HG02759 (cell line): Measurements from ENCODE around the gene NAPB.

Experiments used
- ATAC-seq: cut with Tn5 transposase; IDR thresholded peaks from one replicate; pipeline ENCODE4 v1.9.1; 2021; ENCODE audit warnings: mild to moderate bottlenecking, moderate library complexity; ENCODE audit not compliant: unreplicated experiment

The NAPB gene

DNA sequence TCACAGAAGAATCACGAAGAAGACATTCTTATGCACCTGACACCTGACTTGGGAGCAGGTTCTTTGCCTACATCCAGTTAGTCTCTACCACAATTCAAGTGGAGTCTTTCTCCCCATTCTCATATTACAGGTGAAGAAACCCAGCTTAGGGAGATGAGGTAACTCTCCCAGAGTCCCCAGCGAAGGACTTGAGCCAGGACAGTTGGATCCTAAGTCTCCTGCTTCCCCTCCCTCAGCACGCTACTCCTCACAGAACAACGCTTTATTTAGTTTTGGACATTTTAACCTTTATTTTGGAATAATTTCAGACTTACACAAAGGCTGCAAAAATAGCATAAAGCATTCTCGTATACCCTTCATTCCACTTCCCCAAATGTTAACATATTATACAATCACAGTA is 17.4 kb upstream of the NAPB start:
- ATAC-seq, result no peak

DNA sequence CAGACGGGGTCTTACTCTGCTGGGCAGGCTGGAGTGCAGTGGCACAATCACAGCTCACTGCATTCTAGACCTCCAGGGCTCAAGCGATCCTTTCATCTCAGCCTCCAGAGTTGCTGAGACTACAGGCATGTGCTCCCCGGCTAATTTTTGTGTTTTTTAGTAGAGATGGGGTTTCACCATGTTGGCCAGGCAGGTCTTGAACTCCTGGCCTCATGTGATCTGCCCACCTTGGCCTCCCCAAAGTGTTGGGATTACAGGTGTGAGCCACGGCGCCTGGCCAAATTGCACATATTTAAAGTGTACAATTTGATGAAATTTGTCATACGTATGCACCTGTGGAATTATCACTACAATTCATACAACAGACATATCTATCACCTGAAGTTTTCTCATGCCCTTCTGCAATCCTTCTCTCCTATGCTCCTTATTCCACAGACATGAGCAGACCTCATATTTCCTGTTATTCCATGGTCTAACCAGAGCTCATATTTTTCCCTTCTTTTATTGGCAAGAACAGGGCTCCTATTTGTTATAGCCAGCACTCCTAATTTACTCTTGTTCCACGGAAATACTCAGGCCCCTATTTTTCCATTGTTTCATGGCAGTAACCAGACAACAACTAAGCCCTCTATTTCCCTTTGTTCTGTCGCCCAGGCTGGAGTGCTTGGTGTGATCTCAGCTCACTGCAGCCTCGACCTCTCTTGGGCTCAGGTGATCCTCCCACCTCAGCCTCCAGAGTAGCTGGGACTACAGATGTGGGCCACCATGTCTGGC is 16.0 kb upstream of the NAPB start:
- ATAC-seq, result no peak

DNA sequence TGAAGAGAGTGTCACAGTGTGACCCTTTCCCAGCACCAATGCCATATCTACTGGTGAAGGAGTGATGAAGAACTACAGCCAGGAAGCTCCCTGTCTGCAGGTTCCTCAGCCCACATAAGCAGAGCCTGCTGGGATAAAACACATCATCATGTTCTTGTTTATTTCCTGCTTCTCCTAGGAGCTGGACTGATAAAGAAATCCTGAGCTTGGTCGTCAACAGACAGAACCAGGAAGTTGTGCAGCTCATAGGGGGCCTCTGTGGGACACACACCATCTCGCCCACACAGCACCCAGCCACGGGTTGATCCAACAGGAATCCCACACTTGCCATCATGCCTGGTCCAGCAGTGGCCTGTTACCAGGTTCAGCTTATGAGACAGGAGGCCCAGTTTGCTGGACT is 15.4 kb upstream of the NAPB start:
- ATAC-seq, result no peak

DNA sequence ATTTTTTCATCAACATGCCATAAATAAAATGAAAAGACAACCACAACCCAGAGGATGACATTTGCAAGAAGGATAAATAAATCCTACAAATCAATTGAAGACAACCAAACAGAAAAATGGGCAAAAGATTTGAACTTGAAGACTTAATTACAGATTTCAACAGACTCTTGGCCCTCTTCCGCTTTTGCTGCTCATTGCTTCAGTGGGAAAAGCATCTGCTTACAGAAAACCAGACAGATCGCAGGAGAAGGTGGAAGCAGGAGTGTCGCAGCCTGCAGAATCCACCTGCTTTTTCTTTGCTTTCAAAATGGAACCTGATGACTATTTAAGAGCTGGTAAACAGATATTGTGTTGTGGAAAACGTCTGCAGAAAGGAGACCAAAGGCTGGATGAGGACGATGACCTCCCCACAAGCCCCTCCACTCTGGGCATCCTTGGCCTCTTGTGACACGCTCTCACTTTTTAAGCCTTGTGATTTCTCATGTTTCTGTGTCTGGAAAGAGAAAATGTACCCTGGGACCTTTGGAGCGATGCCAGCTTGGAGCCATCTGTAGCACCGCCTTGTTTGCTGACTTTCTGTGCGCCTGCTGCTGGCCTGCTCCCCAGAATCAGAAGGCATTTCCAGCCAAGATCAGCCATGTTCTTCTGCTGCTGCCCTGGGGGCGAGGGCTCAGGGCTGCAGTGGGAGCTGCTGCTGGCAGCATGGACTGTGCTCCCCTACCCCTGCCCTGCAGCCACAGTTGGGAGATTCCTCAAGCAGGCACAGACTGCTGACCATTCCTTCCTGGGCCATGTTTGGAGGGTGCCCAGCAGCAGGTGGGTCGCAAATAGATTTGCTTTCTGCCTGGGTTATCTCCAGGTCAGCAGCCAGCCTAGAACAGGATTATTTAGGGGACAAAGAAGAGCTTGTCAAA is 14.6 kb upstream of the NAPB start:
- no peak for ATAC-seq

GRCh38 chr20:23434521-23435313 is 13.4 kb upstream of the NAPB start:
- no peak for ATAC-seq

DNA sequence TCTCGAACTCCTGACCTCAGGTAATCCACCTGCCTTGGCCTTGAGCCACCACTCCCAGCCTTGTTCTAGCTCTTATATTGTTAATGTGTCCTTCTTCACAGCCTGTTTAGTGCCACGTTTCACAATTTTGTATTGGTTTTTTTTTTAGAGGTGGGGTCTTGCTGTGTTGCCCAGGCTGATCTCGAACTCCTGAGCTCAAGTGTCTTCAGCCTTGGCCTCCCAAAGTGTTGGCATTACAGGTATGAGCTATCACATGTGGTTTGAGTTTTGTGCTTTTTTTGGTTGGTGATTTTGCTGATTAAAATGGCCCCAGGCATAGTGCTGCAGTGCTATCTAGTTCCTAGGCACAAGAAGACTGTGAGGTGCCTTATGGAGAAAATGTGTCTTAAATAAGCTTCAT is 12.3 kb upstream of the NAPB start:
- ATAC-seq, result no peak

DNA sequence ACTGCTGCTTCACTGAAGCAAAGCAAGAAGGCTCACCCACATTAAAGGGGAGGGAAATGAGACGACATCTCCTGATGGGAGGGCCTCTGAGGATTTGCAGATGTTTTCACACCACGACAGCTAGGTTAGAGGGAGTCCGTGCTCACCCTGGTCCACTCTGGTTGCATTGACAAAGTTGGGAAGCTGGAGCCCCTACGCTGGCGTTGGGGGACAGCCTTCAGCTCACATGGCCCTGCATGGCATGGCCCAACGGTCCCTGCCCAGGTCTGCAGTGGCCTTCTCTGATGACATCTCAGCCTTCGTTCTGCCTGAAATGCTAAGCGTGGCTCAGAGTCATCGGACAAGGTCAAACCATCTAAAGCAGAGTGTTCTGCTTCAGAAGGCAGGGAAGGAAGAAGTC is 3.8 kb upstream of the NAPB start:
- ATAC-seq, result no peak

DNA sequence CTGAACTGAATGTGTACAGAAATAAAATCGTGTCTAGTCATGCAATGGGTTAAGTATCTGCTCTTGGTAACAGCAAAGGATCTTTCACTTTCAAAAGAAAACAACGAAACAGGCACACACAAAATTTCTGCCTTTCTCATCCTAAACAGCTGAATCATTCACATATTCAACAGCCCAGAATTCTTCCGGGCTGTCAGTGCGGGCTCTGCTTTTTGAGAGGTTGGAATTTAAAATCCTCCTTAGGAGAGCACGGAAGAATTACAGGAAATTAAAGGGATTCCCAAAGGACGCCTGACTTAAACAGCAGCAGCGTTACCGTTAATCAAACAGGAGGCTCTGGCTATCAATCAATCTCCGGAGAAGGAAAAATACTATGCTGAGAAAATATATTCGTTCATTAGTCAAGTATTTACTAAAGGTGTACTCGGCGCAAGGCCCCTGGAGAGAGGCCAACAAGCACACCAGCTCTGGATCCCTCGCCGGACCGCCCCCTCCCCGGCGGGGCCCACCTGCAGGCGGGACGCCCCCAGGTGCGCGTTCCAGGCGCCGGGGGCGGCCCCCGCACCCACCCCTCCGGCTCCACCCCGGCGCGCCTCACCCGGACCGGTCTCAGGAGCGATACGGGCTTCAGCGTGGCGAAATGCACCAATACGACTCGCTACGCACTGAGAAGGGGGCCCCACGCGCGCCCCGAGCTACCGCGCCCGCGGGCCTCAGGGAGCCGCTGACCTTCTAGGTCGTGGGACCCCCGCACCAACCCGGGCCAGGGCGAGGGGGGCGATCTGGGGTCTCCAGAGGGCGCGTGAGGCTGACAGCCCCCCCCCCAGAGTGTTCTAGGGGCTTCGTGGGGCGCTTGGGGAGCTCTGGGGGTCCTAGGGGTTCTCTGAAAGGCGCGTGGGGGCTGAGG is 1.0 kb downstream of the NAPB start:
- ATAC-seq, result peak; percentile 28

- ATAC-seq, result no peak
These were observed 1.7 kb downstream of the NAPB start for GRCh38 chr20:23419657-23419994.

- no peak for ATAC-seq
These were observed 3.4 kb downstream of the NAPB start for GRCh38 chr20:23417861-23418260.

DNA sequence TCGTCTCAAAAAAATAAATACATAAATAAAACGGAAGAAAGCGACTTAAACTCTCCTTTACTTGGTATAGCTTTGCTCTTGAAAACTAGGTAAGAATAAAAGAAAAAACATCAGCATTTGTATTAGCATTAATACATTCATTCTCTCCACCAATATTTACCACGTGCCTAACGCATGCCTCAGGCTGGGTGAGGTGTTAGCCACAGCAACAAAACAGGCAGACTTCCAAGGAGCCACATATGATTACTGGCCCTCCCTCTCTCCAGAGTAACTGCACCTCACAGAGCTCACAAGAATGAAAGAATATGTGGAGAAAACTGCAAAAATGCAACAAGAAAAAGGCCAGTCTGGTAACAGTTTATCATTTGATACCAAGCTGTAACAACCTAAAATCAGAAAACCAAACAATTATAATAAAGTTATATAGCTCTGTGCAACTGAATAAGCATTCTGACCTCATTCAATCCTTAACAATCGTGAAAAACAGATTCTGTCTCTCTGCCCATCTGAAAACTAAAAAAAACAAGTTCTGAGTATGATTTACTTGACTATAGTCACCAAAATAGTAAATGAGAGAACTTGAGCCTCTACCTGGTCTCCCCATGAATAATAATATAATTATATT is 5.2 kb downstream of the NAPB start:
- no peak for ATAC-seq

GRCh38 chr20:23415555-23415954 is 5.7 kb downstream of the NAPB start:
- no peak for ATAC-seq

DNA sequence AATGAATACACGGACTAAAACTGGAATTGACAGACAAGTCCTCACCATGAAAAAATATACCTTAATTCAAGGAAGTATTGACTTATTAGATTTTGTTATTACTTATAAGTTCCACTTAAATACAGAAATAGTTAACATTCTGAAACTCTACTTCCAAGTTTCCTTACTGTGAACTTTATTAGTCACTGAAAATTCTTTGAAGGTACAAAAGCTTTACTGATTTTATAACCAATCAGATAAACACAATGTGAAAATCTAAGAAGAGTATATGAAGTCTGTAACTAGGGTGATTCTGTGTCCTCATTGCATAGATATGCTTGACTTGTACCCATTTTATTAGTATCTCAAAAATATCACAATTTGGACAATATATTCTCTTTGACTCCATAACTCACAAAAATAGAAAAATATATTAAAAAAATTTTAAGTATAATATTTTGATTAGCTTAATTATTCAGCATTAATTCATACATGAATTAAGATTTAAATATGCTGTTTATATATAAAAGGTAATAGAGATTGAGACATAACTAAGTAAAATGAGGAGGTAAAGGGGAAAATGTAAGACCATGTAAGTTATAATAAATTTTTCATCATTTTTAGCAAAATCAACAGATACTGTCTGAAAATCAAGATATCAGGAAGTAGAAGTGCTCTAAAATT is 6.6 kb downstream of the NAPB start:
- no peak for ATAC-seq

DNA sequence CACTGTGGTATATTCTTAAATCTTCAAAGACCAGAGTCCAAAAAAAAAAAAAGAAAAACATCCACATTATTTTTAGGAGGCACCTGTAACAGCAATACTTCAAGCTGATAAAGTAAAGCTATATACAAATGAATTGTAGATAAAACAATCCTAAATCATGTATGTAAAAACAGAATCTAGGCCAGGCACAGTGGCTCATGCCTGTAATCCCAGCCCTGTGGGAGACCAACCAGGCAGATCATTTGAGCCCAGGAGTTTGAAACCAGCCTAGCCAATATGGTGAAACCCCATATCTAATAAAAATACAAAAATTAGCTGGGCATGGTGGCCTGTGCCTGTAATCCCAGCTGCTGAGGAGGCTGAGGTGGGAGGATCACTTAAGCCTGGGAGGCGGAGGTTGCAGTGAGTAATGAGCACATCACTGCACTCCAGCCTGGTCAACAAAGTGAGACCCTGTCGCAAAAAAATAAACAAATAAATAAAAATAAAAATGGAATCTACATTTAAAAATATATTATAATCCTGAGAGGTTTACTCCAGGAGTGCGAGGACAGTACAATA is 7.3 kb downstream of the NAPB start:
- no peak for ATAC-seq

- no peak for ATAC-seq
These were observed 9.3 kb downstream of the NAPB start for GRCh38 chr20:23412026-23412425.

DNA sequence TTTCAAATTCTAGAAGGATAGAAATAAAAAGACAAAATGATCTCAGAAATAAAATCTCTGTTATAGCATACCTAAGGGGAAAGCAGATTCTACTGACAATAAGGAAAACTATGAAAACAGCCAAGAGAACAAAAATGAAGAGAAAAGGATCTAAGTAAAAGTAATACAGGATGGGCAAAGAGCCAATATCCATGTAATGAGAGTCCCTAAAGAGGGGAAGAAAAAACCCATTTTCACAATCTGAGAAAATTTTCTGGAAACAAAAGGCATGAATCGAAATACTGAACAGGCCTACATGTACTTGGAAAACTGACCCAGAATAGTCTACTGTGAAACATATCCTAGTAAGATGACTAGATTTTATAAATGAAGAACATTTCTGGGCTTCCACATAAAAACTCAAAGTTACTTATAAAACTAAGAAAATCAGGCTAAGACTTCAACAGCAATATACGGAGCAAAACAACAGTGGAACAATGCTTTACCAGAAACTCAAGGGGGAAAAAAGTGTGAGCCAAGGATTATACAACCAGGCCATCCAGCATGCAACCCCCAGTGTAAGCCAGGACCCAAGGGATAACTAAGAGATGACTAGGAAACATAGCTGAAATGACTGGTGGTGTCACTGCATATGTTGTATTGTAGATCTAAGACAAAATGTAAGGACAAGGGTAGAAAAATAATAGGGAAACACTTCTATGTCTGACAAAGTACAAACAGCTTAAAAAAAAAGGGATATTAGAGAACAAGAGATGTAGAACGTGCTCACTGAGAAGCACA is 10.2 kb downstream of the NAPB start:
- no peak for ATAC-seq

GRCh38 chr20:23409800-23410199 is 11.5 kb downstream of the NAPB start:
- no peak for ATAC-seq

DNA sequence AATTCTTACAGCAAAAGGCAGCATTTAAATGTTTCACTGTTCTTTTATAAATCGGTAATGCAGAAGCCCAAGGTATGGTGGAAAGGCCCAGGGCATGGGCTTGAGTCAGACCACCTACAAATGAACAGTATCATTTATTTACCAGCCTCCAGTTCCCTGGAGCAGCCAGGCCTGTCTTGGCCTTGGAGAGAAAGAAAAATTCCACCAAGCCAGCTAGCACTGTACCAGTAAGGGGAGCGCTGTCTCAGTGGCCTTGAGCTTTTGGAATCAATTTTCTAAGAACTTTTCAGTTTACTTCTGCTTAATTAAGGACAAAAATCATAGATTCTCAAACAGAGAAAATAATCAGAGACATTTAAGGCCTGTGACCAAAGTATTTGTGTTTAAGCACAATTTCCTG is 12.3 kb downstream of the NAPB start:
- no peak for ATAC-seq
